Measurements from ENCODE around the gene PCSK6. TPM values are rescaled to one million over a fixed set of nuclear protein-coding genes. Genes with fewer than 3 reads are reported as not detected.
A peak's percentile ranks its signal among the peaks of the same experiment; 100 is the strongest.
"Not testable (repeated sequence)": the region's sequence is repeated elsewhere in the genome, so short reads cannot be mapped to it uniquely, and the experiment has no call there.

PCSK6 gene
- total and polyA plus RNA-seq, 8 donors: 2.8 to 91.5 (median 17.8) TPM

GRCh38 chr15:101406526-101407195 lies 82.8 kb downstream of the PCSK6 start:
- intact Hi-C loops (cut with DNase I; ENCODE audit: low total_unique reads): no loop called here
- no peak for TF ChIP-seq EP300 (IDR thresholded peaks at IDR 0.05)
- TF ChIP-seq POLR2AphosphoS5 (IDR thresholded peaks at IDR 0.05): no peak
- TF ChIP-seq POLR2A (IDR thresholded peaks at IDR 0.05): no peak
- TF ChIP-seq CTCF (IDR thresholded peaks at IDR 0.05): no peak

GRCh38 chr15:101406036-101406435 lies 83.5 kb downstream of the PCSK6 start:
- intact Hi-C loops (cut with DNase I; ENCODE audit: low total_unique reads): no loop called here
- Histone ChIP-seq H3K27me3 (no peaks in the 10 kb centered on the region), H3K27ac (no peak overlapping the region), H3K4me1 (no peaks in the 10 kb centered on the region), H3K4me3 (no peak overlapping the region), H3K36me3 (peaks cover 0 to 4% (median 0%) of the 10 kb centered on the region in 4 donors), H3K9me3 (no peaks in the 10 kb centered on the region)
- peak in 1 of 2 donors; percentile 22 for DNase-seq
- TF ChIP-seq CTCF (IDR thresholded peaks at IDR 0.05): no peak
- TF ChIP-seq EP300 (IDR thresholded peaks at IDR 0.05): no peak
- TF ChIP-seq POLR2AphosphoS5 (IDR thresholded peaks at IDR 0.05): no peak
- TF ChIP-seq POLR2A (IDR thresholded peaks at IDR 0.05): no peak
- whole genome bisulfite sequencing, 5 donors: 76 to 86% (median 83%) methylated on average over 12 of the region's 12 CpGs

More at GRCh38 chr15:101406526-101407195, 82.8 kb downstream of the PCSK6 start:
- no peaks in the 10 kb centered on the region for H3K9me3 ChIP-seq
- H3K4me3 ChIP-seq: no peak overlapping the region
- H3K27ac ChIP-seq: no peak overlapping the region
- peak in 1 of 2 donors; percentile 7 for DNase-seq
- 87 to 91% (median 89%) methylated on average over 15 to 20 of the region's 20 CpGs for WGBS, 5 donors
- H3K4me1 ChIP-seq: no peaks in the 10 kb centered on the region
- H3K36me3 ChIP-seq: no peaks in the 10 kb centered on the region
- no peaks in the 10 kb centered on the region for H3K27me3 ChIP-seq

- Histone ChIP-seq H3K9me3 (no peaks in the 10 kb centered on the region), H3K4me1 (no peaks in the 10 kb centered on the region), H3K4me3 (no peak overlapping the region), H3K27ac (no peak overlapping the region), H3K36me3 (peaks cover 0 to 8% (median 0%) of the 10 kb centered on the region in 4 donors), H3K27me3 (no peaks in the 10 kb centered on the region)
- DNase-seq: peak in 1 of 2 donors; percentile 7
- intact Hi-C loops (cut with DNase I; ENCODE audit: low total_unique reads): no loop called here
- no peak for TF ChIP-seq POLR2A (IDR thresholded peaks at IDR 0.05)
- WGBS, 5 donors: 85 to 98% (median 95%) methylated on average over 6 of the region's 6 CpGs
Observed at GRCh38 chr15:101404245-101404644, 85.3 kb downstream of the PCSK6 start.

GRCh38 chr15:101402883-101403282 lies 86.6 kb downstream of the PCSK6 start:
- H3K9me3 ChIP-seq; intact Hi-C loops (cut with DNase I; ENCODE audit: low total_unique reads); DNase-seq; H3K4me3 ChIP-seq; H3K4me1 ChIP-seq; H3K27me3 ChIP-seq; H3K27ac ChIP-seq: not testable (repeated sequence)
- H3K36me3 ChIP-seq: peaks cover 0 to 14% (median 5%) of the 10 kb centered on the region in 4 donors
- WGBS, 5 donors: 79 to 100% (median 91%) methylated on average over 1 to 3 of the region's 4 CpGs

GRCh38 chr15:101401286-101401685 lies 88.2 kb downstream of the PCSK6 start:
- H3K4me3 ChIP-seq: no peak overlapping the region
- H3K9me3 ChIP-seq: no peaks in the 10 kb centered on the region
- H3K36me3 ChIP-seq: peaks cover 0 to 20% (median 7%) of the 10 kb centered on the region in 4 donors
- H3K27me3 ChIP-seq: peaks cover 0 to 6% (median 0%) of the 10 kb centered on the region in 3 donors
- WGBS, 5 donors: 83 to 99% (median 88%) methylated on average over 8 of the region's 8 CpGs
- intact Hi-C loops (cut with DNase I; ENCODE audit: low total_unique reads): no loop called here
- no peak overlapping the region for H3K27ac ChIP-seq
- no peak for TF ChIP-seq EP300 (IDR thresholded peaks at IDR 0.05)
- TF ChIP-seq POLR2A (IDR thresholded peaks at IDR 0.05): no peak
- no peak for TF ChIP-seq POLR2AphosphoS5 (IDR thresholded peaks at IDR 0.05)
- no peak for TF ChIP-seq CTCF (IDR thresholded peaks at IDR 0.05)
- no peak for DNase-seq
- H3K4me1 ChIP-seq: no peaks in the 10 kb centered on the region

Data from stomach (tissue), 9 donors.